Measurements from ENCODE around the gene ACAA2. TPM values are rescaled to one million over a fixed set of nuclear protein-coding genes. Genes with fewer than 3 reads are reported as not detected.
A peak's percentile ranks its signal among the peaks of the same experiment; 100 is the strongest.

ACAA2 gene
- total and polyA plus RNA-seq, 9 donors = 56.4 to 73.9 (median 66.9) TPM

DNA sequence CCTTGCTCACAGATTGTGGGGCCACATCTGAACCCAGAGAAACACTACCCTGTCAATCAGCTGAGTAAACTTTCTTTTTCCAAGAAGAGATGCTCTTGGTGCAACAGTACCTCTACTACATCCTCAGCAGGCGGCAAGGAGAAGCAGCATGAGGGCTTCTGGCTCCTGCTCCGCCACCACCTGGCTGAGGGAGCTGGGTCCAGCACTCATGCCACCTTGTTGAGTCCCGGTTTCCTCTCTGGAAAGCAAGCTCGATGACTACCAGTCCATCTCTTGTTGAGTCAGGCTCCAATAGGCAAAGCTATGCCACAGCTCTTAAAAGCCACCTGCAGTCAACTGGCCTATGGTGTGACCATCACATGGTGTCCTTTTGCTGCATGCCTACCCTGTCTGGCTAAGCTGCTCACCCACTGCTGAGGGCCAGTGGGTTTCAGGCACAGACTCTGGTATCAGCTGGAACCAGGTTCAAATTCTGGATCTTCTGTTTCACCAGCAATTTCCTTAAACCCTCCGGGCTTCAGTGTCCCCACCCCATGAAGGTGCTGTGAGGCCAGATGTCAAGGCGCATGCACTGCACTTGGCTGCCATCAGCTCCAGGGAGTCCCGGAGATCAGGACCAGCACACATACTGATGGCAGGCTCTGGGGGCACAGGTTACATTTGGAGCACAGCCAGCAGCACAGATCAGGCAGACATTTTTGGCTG lies 42.5 kb upstream of the ACAA2 start:
- Histone ChIP-seq H3K4me1 (ENCODE audit: control insufficient read depth, insufficient read depth, low read length) (peaks cover 5% of the 10 kb centered on the region), H3K9me3 (replicated peaks; ENCODE audit: control insufficient read depth, low read depth, low read length) (no peaks in the 10 kb centered on the region), H3K27ac (ENCODE audit: low read length) (no peak overlapping the region), H3K4me3 (ENCODE audit: low read length) (no peak overlapping the region), H3K27me3 (ENCODE audit: control insufficient read depth, insufficient read depth, low read length) (no peaks in the 10 kb centered on the region), H3K36me3 (ENCODE audit: control insufficient read depth, insufficient read depth, low read length) (no peaks in the 10 kb centered on the region)
- WGBS (ENCODE audit: insufficient coverage) = 77% methylated on average over 7 of the region's 7 CpGs
- DNase-seq = no peak

- no peaks in the 10 kb centered on the region for H3K27me3 ChIP-seq (ENCODE audit: control insufficient read depth, insufficient read depth, low read length)
- no peak for DNase-seq
- no peak overlapping the region for H3K27ac ChIP-seq (ENCODE audit: low read length)
- 100% methylated on average over 1 of the region's 3 CpGs for WGBS (ENCODE audit: insufficient coverage)
- H3K4me1 ChIP-seq (ENCODE audit: control insufficient read depth, insufficient read depth, low read length) = peaks cover 10% of the 10 kb centered on the region
- no peak overlapping the region for H3K4me3 ChIP-seq (ENCODE audit: low read length)
- H3K9me3 ChIP-seq (replicated peaks; ENCODE audit: control insufficient read depth, low read depth, low read length) = no peaks in the 10 kb centered on the region
- H3K36me3 ChIP-seq (ENCODE audit: control insufficient read depth, insufficient read depth, low read length) = no peaks in the 10 kb centered on the region
Measured at GRCh38 chr18:49854681-49855080, 41.3 kb upstream of the ACAA2 start.

DNA sequence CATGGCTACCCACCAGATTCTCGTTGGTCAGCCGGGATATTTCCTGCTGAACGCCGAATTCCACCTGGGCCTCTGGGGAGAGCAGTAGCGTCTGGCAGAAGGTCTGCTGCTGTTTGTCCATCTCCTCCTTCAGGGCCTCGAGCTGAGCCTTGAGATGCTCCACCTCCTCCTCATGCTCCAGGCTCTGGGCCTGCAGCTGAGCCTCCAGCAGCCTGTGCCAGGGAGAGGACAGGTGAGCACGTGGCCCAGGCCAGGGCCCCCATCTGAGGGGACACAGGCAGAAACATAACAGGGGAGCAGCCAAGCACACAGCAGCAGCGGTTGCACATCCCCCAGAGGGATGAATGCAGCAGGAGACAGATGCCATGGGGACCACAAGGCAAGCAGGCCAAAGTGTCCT lies 40.1 kb upstream of the ACAA2 start:
- Histone ChIP-seq H3K4me1 (ENCODE audit: control insufficient read depth, insufficient read depth, low read length) (peaks cover 12% of the 10 kb centered on the region), H3K27ac (ENCODE audit: low read length) (no peak overlapping the region), H3K27me3 (ENCODE audit: control insufficient read depth, insufficient read depth, low read length) (no peaks in the 10 kb centered on the region), H3K9me3 (replicated peaks; ENCODE audit: control insufficient read depth, low read depth, low read length) (no peaks in the 10 kb centered on the region), H3K36me3 (ENCODE audit: control insufficient read depth, insufficient read depth, low read length) (no peaks in the 10 kb centered on the region), H3K4me3 (ENCODE audit: low read length) (no peak overlapping the region)
- no peak for DNase-seq
- WGBS (ENCODE audit: insufficient coverage) = 81% methylated on average over 8 of the region's 8 CpGs

GRCh38 chr18:49853011-49853410 lies 39.7 kb upstream of the ACAA2 start:
- Histone ChIP-seq H3K36me3 (ENCODE audit: control insufficient read depth, insufficient read depth, low read length) (no peaks in the 10 kb centered on the region), H3K4me3 (ENCODE audit: low read length) (no peak overlapping the region), H3K4me1 (ENCODE audit: control insufficient read depth, insufficient read depth, low read length) (peaks cover 10% of the 10 kb centered on the region), H3K9me3 (replicated peaks; ENCODE audit: control insufficient read depth, low read depth, low read length) (no peaks in the 10 kb centered on the region), H3K27me3 (ENCODE audit: control insufficient read depth, insufficient read depth, low read length) (no peaks in the 10 kb centered on the region), H3K27ac (ENCODE audit: low read length) (no peak overlapping the region)
- 82% methylated on average over 6 of the region's 7 CpGs for WGBS (ENCODE audit: insufficient coverage)
- no peak for DNase-seq

- H3K36me3 ChIP-seq (ENCODE audit: control insufficient read depth, insufficient read depth, low read length) = no peaks in the 10 kb centered on the region
- H3K27me3 ChIP-seq (ENCODE audit: control insufficient read depth, insufficient read depth, low read length) = no peaks in the 10 kb centered on the region
- peaks cover 18% of the 10 kb centered on the region for H3K4me1 ChIP-seq (ENCODE audit: control insufficient read depth, insufficient read depth, low read length)
- no peak overlapping the region for H3K27ac ChIP-seq (ENCODE audit: low read length)
- WGBS (ENCODE audit: insufficient coverage) = 55% methylated on average over 2 of the region's 4 CpGs
- no peak for DNase-seq
- H3K4me3 ChIP-seq (ENCODE audit: low read length) = no peak overlapping the region
- H3K9me3 ChIP-seq (replicated peaks; ENCODE audit: control insufficient read depth, low read depth, low read length) = no peaks in the 10 kb centered on the region
Measured at GRCh38 chr18:49851624-49852023, 38.3 kb upstream of the ACAA2 start.

DNA sequence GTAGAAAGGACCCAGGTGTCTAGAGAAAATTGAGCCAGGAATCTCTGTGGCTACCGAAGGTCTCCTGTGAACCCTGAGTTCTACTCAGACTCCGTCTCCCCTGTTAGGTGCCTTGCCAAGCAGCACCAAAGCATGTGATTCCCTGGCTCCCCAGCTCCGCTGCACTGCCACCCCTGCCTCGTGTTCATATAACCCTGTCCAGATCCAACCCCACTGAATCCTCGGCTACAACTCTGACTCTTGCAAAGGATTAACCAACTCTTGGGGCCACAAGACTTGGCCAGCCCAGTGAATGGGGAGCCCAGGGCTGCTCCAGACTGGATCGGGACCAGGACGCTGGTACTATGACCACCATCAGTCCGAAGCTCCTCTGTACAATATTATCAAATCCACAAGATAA lies 37.3 kb upstream of the ACAA2 start:
- Histone ChIP-seq H3K27ac (ENCODE audit: low read length) (no peak overlapping the region), H3K4me3 (ENCODE audit: low read length) (no peak overlapping the region), H3K27me3 (ENCODE audit: control insufficient read depth, insufficient read depth, low read length) (no peaks in the 10 kb centered on the region), H3K4me1 (ENCODE audit: control insufficient read depth, insufficient read depth, low read length) (peaks cover 28% of the 10 kb centered on the region), H3K9me3 (replicated peaks; ENCODE audit: control insufficient read depth, low read depth, low read length) (no peaks in the 10 kb centered on the region), H3K36me3 (ENCODE audit: control insufficient read depth, insufficient read depth, low read length) (no peaks in the 10 kb centered on the region)
- 90% methylated on average over 7 of the region's 8 CpGs for WGBS (ENCODE audit: insufficient coverage)
- DNase-seq = no peak

DNA sequence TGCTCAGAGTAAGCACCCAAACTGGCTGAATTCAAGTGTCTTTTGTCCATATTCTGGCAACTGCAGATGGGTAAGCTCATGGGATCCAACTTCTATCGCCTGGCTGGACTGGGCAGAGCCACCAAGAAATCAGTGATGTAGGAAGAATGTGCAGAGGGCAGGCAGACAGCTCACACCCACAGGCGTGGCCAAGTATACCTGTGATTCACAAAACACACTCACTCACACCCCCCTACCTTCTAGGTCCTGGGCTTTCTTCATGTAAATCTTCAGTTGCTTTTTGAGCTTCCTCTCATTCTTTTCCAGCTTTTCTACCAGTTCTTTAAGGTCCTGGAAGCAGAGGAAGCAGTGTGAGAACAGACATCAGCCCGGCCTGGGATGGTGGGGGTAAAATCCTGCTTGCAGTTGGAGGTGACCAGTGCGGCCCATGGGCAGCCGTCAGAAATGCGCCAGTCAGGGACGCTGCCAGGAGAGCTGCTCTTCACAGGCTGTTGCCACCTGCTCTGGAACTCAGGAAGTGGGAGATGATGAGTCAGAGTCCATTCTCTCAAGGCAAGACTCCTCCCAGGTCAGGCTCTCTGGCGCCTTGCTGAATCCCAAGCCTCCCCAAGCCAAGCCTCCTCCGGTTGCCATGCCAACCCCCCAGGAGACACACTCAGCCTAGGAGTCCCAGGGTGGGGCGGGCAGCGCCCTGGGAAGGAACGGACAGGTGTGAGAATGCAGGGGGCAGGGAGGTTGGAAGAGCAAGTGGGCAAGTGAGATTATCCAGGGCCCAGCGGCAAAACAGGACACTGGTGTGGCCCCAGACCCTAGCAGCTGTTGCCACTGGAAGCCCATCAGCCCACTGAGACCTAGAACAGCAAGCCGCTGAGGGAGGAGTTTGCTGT lies 36.2 kb upstream of the ACAA2 start:
- Histone ChIP-seq H3K4me1 (ENCODE audit: control insufficient read depth, insufficient read depth, low read length) (peaks cover 37% of the 10 kb centered on the region), H3K9me3 (replicated peaks; ENCODE audit: control insufficient read depth, low read depth, low read length) (no peaks in the 10 kb centered on the region), H3K27me3 (ENCODE audit: control insufficient read depth, insufficient read depth, low read length) (no peaks in the 10 kb centered on the region), H3K4me3 (ENCODE audit: low read length) (no peak overlapping the region), H3K36me3 (ENCODE audit: control insufficient read depth, insufficient read depth, low read length) (no peaks in the 10 kb centered on the region), H3K27ac (ENCODE audit: low read length) (no peak overlapping the region)
- WGBS (ENCODE audit: insufficient coverage) = 41% methylated on average over 10 of the region's 14 CpGs
- DNase-seq = peak; percentile 37

DNA sequence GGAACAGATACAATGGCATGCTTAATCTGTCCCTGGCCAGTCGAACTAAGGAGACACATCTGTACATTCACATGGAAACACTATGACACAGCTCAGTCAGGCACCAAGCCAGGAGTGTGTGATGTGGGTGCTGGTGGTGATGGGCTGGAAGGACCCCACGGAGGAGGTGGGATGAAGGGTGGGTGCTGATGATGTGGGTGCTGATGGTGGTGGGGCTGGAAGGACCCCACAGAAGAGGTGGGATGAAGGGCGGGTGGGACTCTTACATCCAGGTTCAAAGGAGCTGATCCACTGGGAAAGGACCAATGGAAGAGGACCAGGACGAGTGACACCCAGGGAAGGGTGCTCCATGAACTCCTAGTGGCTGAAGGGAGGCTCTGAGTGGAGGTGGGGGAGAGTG lies 34.8 kb upstream of the ACAA2 start:
- peaks cover 51% of the 10 kb centered on the region for H3K4me1 ChIP-seq (ENCODE audit: control insufficient read depth, insufficient read depth, low read length)
- 93% methylated on average over 3 of the region's 4 CpGs for WGBS (ENCODE audit: insufficient coverage)
- no peaks in the 10 kb centered on the region for H3K36me3 ChIP-seq (ENCODE audit: control insufficient read depth, insufficient read depth, low read length)
- no peaks in the 10 kb centered on the region for H3K9me3 ChIP-seq (replicated peaks; ENCODE audit: control insufficient read depth, low read depth, low read length)
- no peaks in the 10 kb centered on the region for H3K27me3 ChIP-seq (ENCODE audit: control insufficient read depth, insufficient read depth, low read length)
- no peak overlapping the region for H3K27ac ChIP-seq (ENCODE audit: low read length)
- H3K4me3 ChIP-seq (ENCODE audit: low read length) = no peak overlapping the region
- no peak for DNase-seq

DNA sequence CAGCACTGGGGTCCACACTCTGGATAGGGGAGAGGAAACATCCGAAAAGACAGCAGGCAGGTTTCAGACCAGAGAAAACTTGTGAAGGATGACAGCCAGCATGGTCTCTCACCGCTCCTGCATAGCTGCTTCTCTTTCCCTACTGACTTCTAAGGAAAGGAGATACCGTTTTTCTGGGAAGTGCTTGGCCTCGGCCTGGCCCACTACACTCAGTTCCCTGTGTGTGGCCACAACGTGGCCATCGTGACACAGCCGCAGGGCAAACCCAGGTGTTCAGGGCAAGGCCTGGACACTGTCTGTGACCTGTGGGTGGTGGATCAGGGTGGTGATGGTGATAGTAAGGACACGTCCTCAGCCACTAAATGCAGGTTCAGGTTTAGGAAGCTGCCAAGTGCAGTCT lies 34.2 kb upstream of the ACAA2 start:
- WGBS (ENCODE audit: insufficient coverage) = 82% methylated on average over 8 of the region's 8 CpGs
- H3K27me3 ChIP-seq (ENCODE audit: control insufficient read depth, insufficient read depth, low read length) = no peaks in the 10 kb centered on the region

DNA sequence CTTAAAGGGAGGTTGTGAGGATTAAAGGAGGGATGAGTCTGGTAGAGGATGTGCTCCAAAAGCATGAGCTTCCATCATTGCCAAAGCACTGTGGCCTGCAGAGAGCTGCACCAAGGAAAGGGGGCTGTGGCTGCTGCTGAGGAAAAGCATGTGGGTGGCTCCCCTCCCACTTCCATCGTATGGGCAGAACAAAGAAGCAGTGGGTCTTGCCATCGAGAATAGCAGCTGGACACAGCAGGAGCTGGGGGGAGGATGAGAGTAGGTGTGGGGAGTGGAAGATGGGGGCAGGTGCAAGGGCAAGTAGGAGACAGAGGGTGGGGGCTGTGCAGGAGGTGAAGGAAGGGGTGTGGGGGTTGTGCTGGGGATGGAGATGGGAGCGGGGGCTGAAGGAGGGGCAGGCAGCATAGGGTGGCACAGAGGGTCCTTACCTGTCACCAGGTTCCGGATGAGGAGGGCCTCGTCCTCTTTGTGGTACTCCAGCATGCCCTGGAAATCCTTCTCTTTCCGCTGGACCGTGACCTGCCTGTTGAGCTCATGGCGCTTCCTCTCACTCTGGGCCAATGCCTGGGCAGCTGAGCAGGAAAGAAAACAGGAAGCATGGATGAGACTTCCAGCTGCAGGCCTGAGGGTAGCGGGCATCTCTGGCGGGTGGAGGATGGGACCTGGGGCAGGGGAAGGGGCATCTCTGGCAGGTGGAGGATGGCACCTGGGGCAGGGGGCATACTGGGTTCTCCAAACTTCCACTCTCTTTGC lies 33.6 kb upstream of the ACAA2 start:
- Histone ChIP-seq H3K36me3 (ENCODE audit: control insufficient read depth, insufficient read depth, low read length) (no peaks in the 10 kb centered on the region), H3K4me1 (ENCODE audit: control insufficient read depth, insufficient read depth, low read length) (peaks cover 61% of the 10 kb centered on the region), H3K27ac (ENCODE audit: low read length) (no peak overlapping the region), H3K9me3 (replicated peaks; ENCODE audit: control insufficient read depth, low read depth, low read length) (no peaks in the 10 kb centered on the region), H3K27me3 (ENCODE audit: control insufficient read depth, insufficient read depth, low read length) (no peaks in the 10 kb centered on the region), H3K4me3 (ENCODE audit: low read length) (no peak overlapping the region)
- 71% methylated on average over 9 of the region's 10 CpGs for WGBS (ENCODE audit: insufficient coverage)
- no peak for DNase-seq

More for the DNA sequence above, 34.2 kb upstream of the ACAA2 start:
- Histone ChIP-seq H3K9me3 (replicated peaks; ENCODE audit: control insufficient read depth, low read depth, low read length) (no peaks in the 10 kb centered on the region), H3K4me3 (ENCODE audit: low read length) (no peak overlapping the region), H3K36me3 (ENCODE audit: control insufficient read depth, insufficient read depth, low read length) (no peaks in the 10 kb centered on the region), H3K4me1 (ENCODE audit: control insufficient read depth, insufficient read depth, low read length) (peaks cover 57% of the 10 kb centered on the region), H3K27ac (ENCODE audit: low read length) (no peak overlapping the region)
- no peak for DNase-seq

Data from muscle of leg (tissue), 11 donors.